HG03135 (cell line): ENCODE data around the gene INPP5J.
"Not testable (repeated sequence)": the region's sequence is repeated elsewhere in the genome, so short reads cannot be mapped to it uniquely, and the experiment has no call there.

ENCODE experiments used
- ATAC-seq: cut with Tn5 transposase; IDR thresholded peaks from one replicate; pipeline ENCODE4 v1.9.1; 2021; ENCODE audit warnings: mild to moderate bottlenecking, moderate library complexity; ENCODE audit not compliant: unreplicated experiment

The INPP5J gene

GRCh38 chr22:31087744-31088215, 35.0 kb upstream of the INPP5J start:
- ATAC-seq: no peak

GRCh38 chr22:31088233-31088986, 34.4 kb upstream of the INPP5J start:
- ATAC-seq: no peak

- ATAC-seq: no peak
Measured at GRCh38 chr22:31089160-31090100, 33.3 kb upstream of the INPP5J start.

GRCh38 chr22:31090217-31091085, 32.3 kb upstream of the INPP5J start:
- no peak for ATAC-seq

- no peak for ATAC-seq
Measured at GRCh38 chr22:31091106-31091975, 31.4 kb upstream of the INPP5J start.

GRCh38 chr22:31092161-31092560, 30.6 kb upstream of the INPP5J start:
- ATAC-seq: no peak

GRCh38 chr22:31093086-31093850, 29.5 kb upstream of the INPP5J start:
- ATAC-seq: no peak

- ATAC-seq: no peak
Measured at GRCh38 chr22:31094021-31094551, 28.7 kb upstream of the INPP5J start.

- no peak for ATAC-seq
Measured at GRCh38 chr22:31094741-31095140, 28.0 kb upstream of the INPP5J start.

- no peak for ATAC-seq
Measured at GRCh38 chr22:31095637-31096249, 27.0 kb upstream of the INPP5J start.

- ATAC-seq: no peak
Measured at GRCh38 chr22:31096657-31097279, 26.0 kb upstream of the INPP5J start.

GRCh38 chr22:31097539-31097938, 25.2 kb upstream of the INPP5J start:
- not testable (repeated sequence) for ATAC-seq

GRCh38 chr22:31097941-31098631, 24.7 kb upstream of the INPP5J start:
- ATAC-seq: no peak

GRCh38 chr22:31098632-31099110, 24.1 kb upstream of the INPP5J start:
- ATAC-seq: no peak

GRCh38 chr22:31099386-31099785, 23.4 kb upstream of the INPP5J start:
- ATAC-seq: no peak

- ATAC-seq: no peak
Measured at GRCh38 chr22:31099841-31100761, 22.7 kb upstream of the INPP5J start.
